HG02623 (cell line): ENCODE results near the gene CYP2W1.
"Not testable (repeated sequence)": the region's sequence is repeated elsewhere in the genome, so short reads cannot be mapped to it uniquely, and the experiment has no call there.

Source experiments
- ATAC-seq: cut with Tn5 transposase; IDR thresholded peaks from one replicate; pipeline ENCODE4 v1.9.1; 2021; ENCODE audit warnings: moderate library complexity; ENCODE audit not compliant: unreplicated experiment

Gene CYP2W1

GRCh38 chr7:994592-995308 is 11.8 kb downstream of the CYP2W1 start:
- ATAC-seq = no peak

GRCh38 chr7:995571-995970 is 12.6 kb downstream of the CYP2W1 start:
- no peak for ATAC-seq

- no peak for ATAC-seq
These were observed 13.3 kb downstream of the CYP2W1 start for GRCh38 chr7:996079-996872.

GRCh38 chr7:997404-998395 is 14.7 kb downstream of the CYP2W1 start:
- no peak for ATAC-seq

GRCh38 chr7:999149-999879 is 16.3 kb downstream of the CYP2W1 start:
- ATAC-seq = no peak

GRCh38 chr7:999941-1000935 is 17.3 kb downstream of the CYP2W1 start:
- no peak for ATAC-seq

- not testable (repeated sequence) for ATAC-seq
These were observed 18.2 kb downstream of the CYP2W1 start for GRCh38 chr7:1001069-1001770.

- not testable (repeated sequence) for ATAC-seq
These were observed 19.0 kb downstream of the CYP2W1 start for GRCh38 chr7:1002026-1002425.

- not testable (repeated sequence) for ATAC-seq
These were observed 19.5 kb downstream of the CYP2W1 start for GRCh38 chr7:1002445-1002844.

- no peak for ATAC-seq
These were observed 21.3 kb downstream of the CYP2W1 start for GRCh38 chr7:1004018-1004852.

GRCh38 chr7:1005303-1005702 is 22.3 kb downstream of the CYP2W1 start:
- no peak for ATAC-seq

- no peak for ATAC-seq
These were observed 24.9 kb downstream of the CYP2W1 start for GRCh38 chr7:1007901-1008300.

GRCh38 chr7:1008733-1009363 is 25.9 kb downstream of the CYP2W1 start:
- ATAC-seq = no peak

- no peak for ATAC-seq
These were observed 26.8 kb downstream of the CYP2W1 start for GRCh38 chr7:1009747-1010146.

- ATAC-seq = no peak
These were observed 27.2 kb downstream of the CYP2W1 start for GRCh38 chr7:1010226-1010625.

- ATAC-seq = no peak
These were observed 28.5 kb downstream of the CYP2W1 start for GRCh38 chr7:1011297-1012003.
